H9 (cell line): ENCODE measurements around the gene ZNF750. TPM values are rescaled to one million over a fixed set of nuclear protein-coding genes. Genes with fewer than 3 reads are reported as not detected.
A peak's percentile ranks its signal among the peaks of the same experiment; 100 is the strongest.

Experiments
- DNase-seq: peaks from one replicate; pipeline ENCODE4 v3.0.0-alpha.2; 2017
- H2AFZ ChIP-seq: one replicate; pipeline ENCODE4 v1.6.1; 2013; ENCODE audit warnings: mild to moderate bottlenecking, low read length, control low read depth, moderate library complexity
- H2AK5ac ChIP-seq: 2 replicates; pipeline ENCODE4 v1.6.1; 2013; ENCODE audit warnings: low read length, control low read depth, mixed read lengths; ENCODE audit not compliant: insufficient read length
- H2BK120ac ChIP-seq: one replicate; pipeline ENCODE4 v1.6.1; 2013; ENCODE audit warnings: low read depth, mild to moderate bottlenecking, low read length, control low read depth, inconsistent platforms; ENCODE audit not compliant: poor library complexity, severe bottlenecking
- H2BK12ac ChIP-seq: 2 replicates; pipeline ENCODE4 v1.6.1; 2013; ENCODE audit warnings: low read length, control low read depth, mixed read lengths, low read depth; ENCODE audit not compliant: insufficient read length
- H2BK15ac ChIP-seq: 2 replicates; pipeline ENCODE4 v1.6.1; 2013; ENCODE audit warnings: low read depth, low read length, control low read depth
- H2BK20ac ChIP-seq: one replicate; pipeline ENCODE4 v1.6.1; 2013; ENCODE audit warnings: low read depth, mild to moderate bottlenecking, low read length, control low read depth, inconsistent platforms; ENCODE audit not compliant: poor library complexity, severe bottlenecking
- H2BK5ac ChIP-seq: 2 replicates; pipeline ENCODE4 v1.6.1; 2013; ENCODE audit warnings: low read length, control low read depth, mixed read lengths; ENCODE audit not compliant: insufficient read length
- H3K14ac ChIP-seq: 2 replicates; pipeline ENCODE4 v1.6.1; 2013; ENCODE audit warnings: low read length, control low read depth; ENCODE audit not compliant: insufficient read depth
- H3K18ac ChIP-seq: 2 replicates; pipeline ENCODE4 v1.6.1; 2013; ENCODE audit warnings: low read depth, mild to moderate bottlenecking, mixed read lengths, low read length, control low read depth; ENCODE audit not compliant: insufficient read length
- H3K23ac ChIP-seq: 2 replicates; pipeline ENCODE4 v1.6.1; 2013; ENCODE audit warnings: low read length, control low read depth, mixed read lengths, low read depth; ENCODE audit not compliant: insufficient read length
- H3K23me2 ChIP-seq: 2 replicates; pipeline ENCODE4 v1.6.1; 2013; ENCODE audit warnings: low read depth, mild to moderate bottlenecking, mixed read lengths, low read length, control low read depth; ENCODE audit not compliant: insufficient read length, poor library complexity, severe bottlenecking
- H3K27ac ChIP-seq: 2 replicates; pipeline ENCODE4 v1.5.1; 2013; ENCODE audit warnings: low read length, control low read depth, mixed read lengths, low read depth; ENCODE audit not compliant: insufficient read length
- H3K27me3 ChIP-seq: 2 replicates; pipeline ENCODE4 v1.6.1; 2013; ENCODE audit warnings: low read length, control low read depth, inconsistent platforms; ENCODE audit not compliant: insufficient read depth
- H3K4ac ChIP-seq: 2 replicates; pipeline ENCODE4 v1.6.1; 2013; ENCODE audit warnings: low read depth, mild to moderate bottlenecking, control low read depth, inconsistent platforms, low read length, moderate library complexity
- H3K4me1 ChIP-seq: 2 replicates; pipeline ENCODE4 v1.6.1; 2013; ENCODE audit warnings: low read length, control low read depth, inconsistent platforms; ENCODE audit not compliant: insufficient read depth
- H3K4me2 ChIP-seq: 2 replicates; pipeline ENCODE4 v1.6.1; 2013; ENCODE audit warnings: low read length, control low read depth, mixed read lengths; ENCODE audit not compliant: insufficient read length, insufficient read depth
- H3K56ac ChIP-seq: 2 replicates; pipeline ENCODE4 v1.6.1; 2013; ENCODE audit warnings: low read depth, mild to moderate bottlenecking, mixed read lengths, low read length, control low read depth; ENCODE audit not compliant: insufficient read length
- H3K79me1 ChIP-seq: 2 replicates; pipeline ENCODE4 v1.6.1; 2013; ENCODE audit warnings: low read depth, mild to moderate bottlenecking, moderate library complexity, low read length, control low read depth, inconsistent platforms; ENCODE audit not compliant: insufficient read depth, poor library complexity, severe bottlenecking
- H3K79me2 ChIP-seq: 2 replicates; pipeline ENCODE4 v1.6.1; 2013; ENCODE audit warnings: low read length, control low read depth, inconsistent platforms; ENCODE audit not compliant: insufficient read depth
- H3K9ac ChIP-seq: 2 replicates; pipeline ENCODE4 v1.6.1; 2013; ENCODE audit warnings: low read length, control low read depth, mixed read lengths; ENCODE audit not compliant: insufficient read length; ENCODE audit errors: extremely low read depth
- H3K9me3 ChIP-seq: one replicate; pipeline ENCODE4 v1.6.1; 2013; ENCODE audit warnings: low read depth, low read length, inconsistent platforms; ENCODE audit not compliant: control insufficient read depth
- H3T11ph ChIP-seq: one replicate; pipeline ENCODE4 v1.6.1; 2013; ENCODE audit warnings: mild to moderate bottlenecking, low read length, control low read depth, inconsistent platforms
- H4K20me1 ChIP-seq: one replicate; pipeline ENCODE4 v1.6.1; 2013; ENCODE audit not compliant: control insufficient read depth, insufficient read length, insufficient read depth
- H4K5ac ChIP-seq: 2 replicates; pipeline ENCODE4 v1.6.1; 2013; ENCODE audit warnings: low read depth, mild to moderate bottlenecking, mixed read lengths, low read length, control low read depth; ENCODE audit not compliant: insufficient read length
- H4K8ac ChIP-seq: replicated peaks from 2 replicates; pipeline ENCODE4 v1.6.1; 2013; ENCODE audit warnings: low read length, control low read depth, mixed read lengths, low read depth; ENCODE audit not compliant: insufficient read length
- H4K91ac ChIP-seq: 2 replicates; pipeline ENCODE4 v1.6.1; 2013; ENCODE audit warnings: low read depth, mild to moderate bottlenecking, moderate library complexity, mixed read lengths, low read length, control low read depth; ENCODE audit not compliant: insufficient read length
- H3K27ac Mint-ChIP-seq, 3 experiments: 2 replicates in 2 of 3; 3 replicates in 1 of 3; pipeline ENCODE4 v1.8.0; 2020 to 2021; ENCODE audit warnings: mixed read lengths in 3 of 3, mild to moderate bottlenecking in 1 of 3, moderate library complexity in 1 of 3
- H3K27me3 Mint-ChIP-seq: 2 replicates; pipeline ENCODE4 v1.8.0; 2021; ENCODE audit warnings: low read depth, mild to moderate bottlenecking, moderate library complexity, mixed read lengths
- H3K36me3 Mint-ChIP-seq, 3 experiments: 2 replicates in 2 of 3; 3 replicates in 1 of 3; pipeline ENCODE4 v1.8.0; 2020 to 2021; ENCODE audit warnings: low read depth in 3 of 3, mixed read lengths in 3 of 3; ENCODE audit not compliant: insufficient read depth in 1 of 3
- H3K4me1 Mint-ChIP-seq, 2 experiments: 2 replicates each; pipeline ENCODE4 v1.8.0; 2020; ENCODE audit warnings: mixed read lengths in 2 of 2
- H3K4me3 Mint-ChIP-seq, 2 experiments: 2 replicates in 1 of 2; 3 replicates in 1 of 2; pipeline ENCODE4 v1.8.0; 2020 to 2021; ENCODE audit warnings: mild to moderate bottlenecking in 2 of 2, mixed read lengths in 2 of 2, moderate library complexity in 1 of 2
- H3K9me3 Mint-ChIP-seq, 2 experiments: 2 replicates in 1 of 2; 3 replicates in 1 of 2; pipeline ENCODE4 v1.8.0; 2020; ENCODE audit warnings: mild to moderate bottlenecking in 2 of 2, mixed read lengths in 2 of 2, moderate library complexity in 1 of 2
- WGBS: extraction: QIAGEN DNeasy Blood & Tissue Kit; methylation state at CpG from one replicate; pipeline ENCODE4 v1.1.7; 2013; ENCODE audit warnings: missing lambda C conversion rate, low lambda C conversion rate, mixed read lengths; ENCODE audit not compliant: insufficient read length; ENCODE audit errors: extremely low coverage; 5-methylcytosine and 5-hydroxymethylcytosine counted together
- total RNA-seq: library from RNA; stranded (reverse); gene quantifications from 2 replicates; pipeline ENCODE4 v1.2.1, GENCODE V29; 2021
- TF ChIP-seq, protein P1 (sequence below): fragments of 200-600 bp; sonication (generic); conservative IDR thresholded peaks from 3 replicates; pipeline ENCODE4 v1.8.0; 2021; ENCODE audit warnings: antibody characterized with exemption, mild to moderate bottlenecking

Gene ZNF750
- total RNA-seq, 1 experiment from 2014 or later = not detected

- TF ChIP-seq, protein P1, sequence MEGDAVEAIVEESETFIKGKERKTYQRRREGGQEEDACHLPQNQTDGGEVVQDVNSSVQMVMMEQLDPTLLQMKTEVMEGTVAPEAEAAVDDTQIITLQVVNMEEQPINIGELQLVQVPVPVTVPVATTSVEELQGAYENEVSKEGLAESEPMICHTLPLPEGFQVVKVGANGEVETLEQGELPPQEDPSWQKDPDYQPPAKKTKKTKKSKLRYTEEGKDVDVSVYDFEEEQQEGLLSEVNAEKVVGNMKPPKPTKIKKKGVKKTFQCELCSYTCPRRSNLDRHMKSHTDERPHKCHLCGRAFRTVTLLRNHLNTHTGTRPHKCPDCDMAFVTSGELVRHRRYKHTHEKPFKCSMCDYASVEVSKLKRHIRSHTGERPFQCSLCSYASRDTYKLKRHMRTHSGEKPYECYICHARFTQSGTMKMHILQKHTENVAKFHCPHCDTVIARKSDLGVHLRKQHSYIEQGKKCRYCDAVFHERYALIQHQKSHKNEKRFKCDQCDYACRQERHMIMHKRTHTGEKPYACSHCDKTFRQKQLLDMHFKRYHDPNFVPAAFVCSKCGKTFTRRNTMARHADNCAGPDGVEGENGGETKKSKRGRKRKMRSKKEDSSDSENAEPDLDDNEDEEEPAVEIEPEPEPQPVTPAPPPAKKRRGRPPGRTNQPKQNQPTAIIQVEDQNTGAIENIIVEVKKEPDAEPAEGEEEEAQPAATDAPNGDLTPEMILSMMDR = no peak
- H3K4ac ChIP-seq = no peak overlapping the region
- H3K14ac ChIP-seq = no peak overlapping the region; the same call in 1 of the 2 replicates
- no peaks in the 10 kb centered on the region for H3K27me3 ChIP-seq
- H3K79me2 ChIP-seq = no peaks in the 10 kb centered on the region; the same call in 1 of the 2 replicates
- H3K79me1 ChIP-seq = no peaks in the 10 kb centered on the region
- no peaks in the 10 kb centered on the region for H3K4me1 ChIP-seq
- H4K8ac ChIP-seq = no peak overlapping the region
- no peak overlapping the region for H3K9ac ChIP-seq
- Mint-ChIP-seq H3K27ac (peak overlapping the region; percentile 85 to 91 (median 89); a peak in 5 of 7 replicates), H3K27me3 (no peaks in the 10 kb centered on the region), H3K36me3 (peaks cover 12 to 37% (median 33%) of the 10 kb centered on the region in 3 experiments), H3K4me3 (no peak overlapping the region), H3K9me3 (no peaks in the 10 kb centered on the region), H3K4me1 (peaks cover 20% of the 10 kb centered on the region in 2 experiments)
- no peak overlapping the region for H2AFZ ChIP-seq
- no peak overlapping the region for H4K91ac ChIP-seq
- no peak overlapping the region for H2BK20ac ChIP-seq
- no peak overlapping the region for H2BK12ac ChIP-seq
- DNase-seq = no peak
- H2AK5ac ChIP-seq = no peak overlapping the region
- H4K20me1 ChIP-seq = peaks cover 1% of the 10 kb centered on the region
- H3K4me2 ChIP-seq = no peak overlapping the region
- H3K23ac ChIP-seq = no peak overlapping the region
- H2BK15ac ChIP-seq = no peak overlapping the region
- no peak overlapping the region for H2BK5ac ChIP-seq
- no peak overlapping the region for H3K56ac ChIP-seq
- H4K5ac ChIP-seq = no peak overlapping the region
- H3K27ac ChIP-seq = no peak overlapping the region
- no peak overlapping the region for H3T11ph ChIP-seq
- WGBS = no CpG with 5 or more reads among the region's 34 CpGs
- no peaks in the 10 kb centered on the region for H3K9me3 ChIP-seq
- no peak overlapping the region for H3K18ac ChIP-seq
- no peak overlapping the region for H2BK120ac ChIP-seq
- H3K23me2 ChIP-seq = no peaks in the 10 kb centered on the region
These were observed 34.4 kb upstream of the ZNF750 start for GRCh38 chr17:82874011-82874835.
